MM.1S (cell line): Measurements from ENCODE around the gene CLCN7.

Experiments used
- DNase-seq: peaks from one replicate; pipeline ENCODE4 v3.0.0-alpha.2; 2015
- H2AFZ ChIP-seq: fragments of 300-600 bp; sonication (generic); 2 replicates; pipeline ENCODE4 v1.6.0; 2016; ENCODE audit warnings: antibody characterized with exemption, low read length
- H3F3A ChIP-seq: fragments of 300-600 bp; sonication (generic); 2 replicates; pipeline ENCODE4 v1.6.1; 2016; ENCODE audit warnings: mild to moderate bottlenecking, antibody characterized with exemption, low read length, moderate library complexity, mixed read lengths; ENCODE audit not compliant: insufficient read depth
- H3K27ac ChIP-seq: fragments of 300-600 bp; sonication (generic); 2 replicates; pipeline ENCODE4 v1.5.1; 2016; ENCODE audit warnings: mild to moderate bottlenecking, low read length
- H3K27me3 ChIP-seq: fragments of 300-600 bp; sonication (generic); replicated peaks from 2 replicates; pipeline ENCODE4 v1.6.0; 2016; ENCODE audit warnings: low read length; ENCODE audit not compliant: insufficient read depth
- H3K36me3 ChIP-seq: fragments of 300-600 bp; sonication (generic); replicated peaks from 2 replicates; pipeline ENCODE4 v1.6.1; 2016; ENCODE audit warnings: mild to moderate bottlenecking, low read length, mixed read lengths; ENCODE audit not compliant: insufficient read depth
- H3K4me1 ChIP-seq: fragments of 300-600 bp; sonication (generic); 2 replicates; pipeline ENCODE4 v1.6.1; 2016; ENCODE audit warnings: low read length, mixed read lengths
- H3K4me2 ChIP-seq: fragments of 300-600 bp; sonication (generic); 2 replicates; pipeline ENCODE4 v1.6.0; 2016; ENCODE audit warnings: low read depth, low read length
- H3K4me3 ChIP-seq: fragments of 300-600 bp; sonication (generic); 2 replicates; pipeline ENCODE4 v1.5.1; 2016; ENCODE audit warnings: low read length, mixed read lengths
- H3K79me2 ChIP-seq: fragments of 300-600 bp; sonication (generic); 2 replicates; pipeline ENCODE4 v1.6.1; 2016; ENCODE audit warnings: mixed run types, low read length, mixed read lengths
- H3K9ac ChIP-seq: fragments of 300-600 bp; sonication (generic); 2 replicates; pipeline ENCODE4 v1.6.1; 2016; ENCODE audit warnings: low read length, mixed read lengths
- H3K9me2 ChIP-seq: fragments of 300-600 bp; sonication (generic); replicated peaks from 2 replicates; pipeline ENCODE4 v1.6.1; 2016; ENCODE audit warnings: mild to moderate bottlenecking, low read length, mixed read lengths; ENCODE audit not compliant: insufficient read depth
- H3K9me3 ChIP-seq: fragments of 300-600 bp; sonication (generic); replicated peaks from 2 replicates; pipeline ENCODE4 v1.6.1; 2016; ENCODE audit warnings: mild to moderate bottlenecking, low read length, mixed read lengths; ENCODE audit not compliant: insufficient read depth
- H4K20me1 ChIP-seq: fragments of 300-600 bp; sonication (generic); 2 replicates; pipeline ENCODE4 v1.6.1; 2016; ENCODE audit warnings: mild to moderate bottlenecking, low read length, moderate library complexity, mixed read lengths; ENCODE audit not compliant: insufficient read depth
- EZH2 ChIP-seq: fragments of 300-600 bp; sonication (generic); optimal IDR thresholded peaks from 2 replicates; pipeline ENCODE3; 2017; ENCODE audit warnings: low read depth, mild to moderate bottlenecking, antibody characterized with exemption, low read length, mixed read lengths
- EZH2phosphoT487 ChIP-seq: fragments of 300-600 bp; sonication (generic); IDR thresholded peaks from 2 replicates; pipeline ENCODE4 v1.6.1; 2018; ENCODE audit warnings: antibody characterized with exemption, low read length
- TF ChIP-seq, protein P1 (sequence below): fragments of 300-600 bp; sonication (generic); IDR thresholded peaks from 2 replicates; pipeline ENCODE4 v1.5.1; 2016; ENCODE audit warnings: antibody characterized with exemption, low read length, mixed read lengths

Gene CLCN7

DNA sequence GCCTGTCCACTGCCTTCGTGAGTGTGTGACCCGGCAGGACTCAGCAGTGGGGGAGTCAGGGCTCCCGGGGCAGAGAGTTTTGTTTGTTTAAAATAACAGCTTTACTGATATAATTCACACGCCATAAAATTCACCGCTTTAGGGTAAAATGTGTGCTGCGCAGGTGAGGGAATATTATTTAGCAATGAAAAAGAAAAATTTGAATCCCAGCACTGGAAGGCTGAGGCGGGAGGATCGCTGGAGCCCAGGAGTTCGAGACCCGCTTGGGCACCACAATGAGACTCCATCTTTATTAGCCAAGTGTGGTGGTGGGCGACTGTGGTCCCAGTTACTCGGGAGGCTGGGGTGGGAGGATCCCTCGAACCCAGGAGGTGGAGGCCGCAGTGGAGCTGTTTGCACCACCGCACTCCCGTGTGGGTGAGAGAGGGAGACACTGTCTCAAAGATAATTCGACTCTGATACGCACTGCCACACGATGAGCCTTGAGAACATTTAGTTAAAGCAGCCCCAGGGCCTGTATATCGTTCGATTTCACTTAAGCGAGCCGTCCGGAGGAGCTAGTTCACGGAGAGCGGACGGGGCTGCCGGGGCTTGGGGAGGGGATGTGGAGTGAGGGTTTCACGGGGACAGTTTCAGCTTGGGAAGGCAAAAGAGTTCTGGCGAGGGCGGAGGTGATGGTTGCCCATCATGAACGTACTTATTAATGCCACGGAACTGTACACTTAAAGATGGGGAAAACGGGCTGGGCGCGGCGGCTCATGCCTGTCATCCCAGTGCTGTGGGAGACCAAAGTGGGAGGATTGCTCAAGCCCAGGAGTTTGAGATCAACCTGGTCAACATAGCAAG lies 28.5 kb upstream of the CLCN7 start:
- H2AFZ ChIP-seq: no peak overlapping the region
- H3K27me3 ChIP-seq: no peaks in the 10 kb centered on the region
- H3F3A ChIP-seq: no peaks in the 10 kb centered on the region
- H4K20me1 ChIP-seq: no peaks in the 10 kb centered on the region
- no peak overlapping the region for H3K9ac ChIP-seq
- no peaks in the 10 kb centered on the region for H3K9me2 ChIP-seq
- H3K9me3 ChIP-seq: no peaks in the 10 kb centered on the region
- TF ChIP-seq, protein P1, sequence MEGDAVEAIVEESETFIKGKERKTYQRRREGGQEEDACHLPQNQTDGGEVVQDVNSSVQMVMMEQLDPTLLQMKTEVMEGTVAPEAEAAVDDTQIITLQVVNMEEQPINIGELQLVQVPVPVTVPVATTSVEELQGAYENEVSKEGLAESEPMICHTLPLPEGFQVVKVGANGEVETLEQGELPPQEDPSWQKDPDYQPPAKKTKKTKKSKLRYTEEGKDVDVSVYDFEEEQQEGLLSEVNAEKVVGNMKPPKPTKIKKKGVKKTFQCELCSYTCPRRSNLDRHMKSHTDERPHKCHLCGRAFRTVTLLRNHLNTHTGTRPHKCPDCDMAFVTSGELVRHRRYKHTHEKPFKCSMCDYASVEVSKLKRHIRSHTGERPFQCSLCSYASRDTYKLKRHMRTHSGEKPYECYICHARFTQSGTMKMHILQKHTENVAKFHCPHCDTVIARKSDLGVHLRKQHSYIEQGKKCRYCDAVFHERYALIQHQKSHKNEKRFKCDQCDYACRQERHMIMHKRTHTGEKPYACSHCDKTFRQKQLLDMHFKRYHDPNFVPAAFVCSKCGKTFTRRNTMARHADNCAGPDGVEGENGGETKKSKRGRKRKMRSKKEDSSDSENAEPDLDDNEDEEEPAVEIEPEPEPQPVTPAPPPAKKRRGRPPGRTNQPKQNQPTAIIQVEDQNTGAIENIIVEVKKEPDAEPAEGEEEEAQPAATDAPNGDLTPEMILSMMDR: no peak
- TF ChIP-seq EZH2phosphoT487 (no peak), EZH2 (no peak)
- DNase-seq: no peak
- H3K36me3 ChIP-seq: peaks cover 2% of the 10 kb centered on the region
- H3K4me3 ChIP-seq: no peak overlapping the region
- H3K27ac ChIP-seq: no peak overlapping the region
- no peaks in the 10 kb centered on the region for H3K79me2 ChIP-seq
- no peaks in the 10 kb centered on the region for H3K4me1 ChIP-seq
- no peak overlapping the region for H3K4me2 ChIP-seq

DNA sequence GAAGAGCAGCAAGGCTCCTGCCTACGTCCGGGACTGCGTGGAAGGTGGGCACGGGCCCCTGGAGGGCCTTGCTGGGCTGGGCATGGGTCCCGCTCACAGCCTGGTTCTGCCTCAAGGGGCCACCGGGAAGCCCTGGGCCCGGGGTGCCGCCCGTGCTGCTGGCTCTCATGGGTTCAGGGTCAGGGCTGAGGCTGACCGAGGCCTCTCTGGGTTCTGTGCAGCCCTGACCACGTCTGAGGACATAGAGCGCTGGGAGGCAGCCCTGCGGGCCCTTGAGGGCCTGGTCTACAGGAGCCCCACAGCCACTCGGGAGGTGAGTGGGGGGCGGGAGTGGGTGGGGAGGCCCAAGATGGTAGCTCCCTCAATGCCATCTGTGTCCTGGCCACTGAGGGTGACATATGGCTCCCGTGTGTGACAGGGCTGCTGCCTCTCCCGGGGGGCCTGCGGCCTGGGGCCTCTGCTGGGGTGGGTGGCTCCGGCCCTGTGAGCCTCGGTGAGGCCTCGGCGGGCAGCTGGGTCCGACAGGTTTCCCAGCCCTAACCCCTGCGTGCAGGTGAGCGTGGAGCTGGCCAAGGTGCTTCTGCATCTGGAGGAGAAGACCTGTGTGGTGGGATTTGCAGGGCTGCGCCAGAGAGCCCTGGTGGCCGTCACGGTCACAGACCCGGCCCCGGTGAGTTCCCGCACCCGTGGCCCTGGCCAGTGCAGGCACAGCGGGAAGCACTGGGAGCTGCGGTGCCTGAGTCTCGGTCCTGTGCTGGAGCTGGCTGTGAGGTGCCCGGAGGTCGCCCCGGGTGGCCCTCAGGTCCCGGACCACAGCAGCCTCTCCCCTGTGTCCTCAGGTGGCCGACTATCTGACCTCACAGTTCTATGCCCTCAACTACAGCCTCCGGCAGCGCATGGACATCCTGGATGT lies 27.5 kb upstream of the CLCN7 start:
- Histone ChIP-seq H3K4me1 (no peaks in the 10 kb centered on the region), H3K27ac (no peak overlapping the region), H3K4me2 (no peak overlapping the region), H3K9me3 (no peaks in the 10 kb centered on the region), H4K20me1 (no peaks in the 10 kb centered on the region), H3K9ac (no peak overlapping the region), H3K27me3 (no peaks in the 10 kb centered on the region), H3K36me3 (peaks cover 2% of the 10 kb centered on the region), H2AFZ (no peak overlapping the region), H3F3A (no peaks in the 10 kb centered on the region), H3K9me2 (no peaks in the 10 kb centered on the region), H3K4me3 (no peak overlapping the region), H3K79me2 (no peaks in the 10 kb centered on the region)
- TF ChIP-seq, protein P1: no peak
- TF ChIP-seq EZH2phosphoT487: no peak
- no peak for TF ChIP-seq EZH2
- DNase-seq: no peak

DNA sequence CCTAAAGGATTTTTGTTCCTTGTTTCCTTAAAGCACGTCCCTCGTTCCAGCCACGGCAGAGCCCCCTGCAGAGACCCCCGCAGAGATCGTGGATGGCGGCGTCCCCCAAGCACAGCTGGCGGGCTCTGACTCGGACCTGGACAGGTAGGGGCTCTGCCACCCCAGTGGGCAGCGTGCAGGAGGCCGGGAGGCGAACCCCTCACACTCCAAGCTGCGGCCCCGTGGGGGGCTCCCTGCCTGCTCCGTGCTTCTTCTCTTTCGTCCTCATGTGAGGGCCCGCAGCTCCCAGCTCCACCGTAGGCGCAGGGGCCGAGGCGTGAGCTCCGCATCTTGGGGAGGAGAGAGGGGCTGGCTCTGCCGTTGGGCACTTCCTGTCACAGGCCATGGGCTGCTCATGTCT lies 26.8 kb upstream of the CLCN7 start:
- TF ChIP-seq, protein P1: no peak
- TF ChIP-seq EZH2phosphoT487 (no peak), EZH2 (no peak)
- Histone ChIP-seq H3K36me3 (peaks cover 2% of the 10 kb centered on the region), H3K4me3 (no peak overlapping the region), H3K4me1 (no peaks in the 10 kb centered on the region), H4K20me1 (no peaks in the 10 kb centered on the region), H3F3A (no peaks in the 10 kb centered on the region), H3K27me3 (no peaks in the 10 kb centered on the region), H3K27ac (no peak overlapping the region), H3K79me2 (no peaks in the 10 kb centered on the region), H3K9ac (no peak overlapping the region), H2AFZ (no peak overlapping the region), H3K9me2 (no peaks in the 10 kb centered on the region), H3K4me2 (no peak overlapping the region), H3K9me3 (no peaks in the 10 kb centered on the region)
- no peak for DNase-seq
